WERI-Rb-1 (cell line): ENCODE results near the gene SRGN.

Experiments
- DNase-seq: peaks from one replicate; pipeline ENCODE4 v3.0.0-alpha.2; 2020
- H3K27ac ChIP-seq: fragments of 250-450 bp; sonication (Bioruptor Pico); 2 replicates; pipeline ENCODE4 v1.5.1; 2020; ENCODE audit warnings: mild to moderate bottlenecking, moderate library complexity
- H3K27me3 ChIP-seq: fragments of 250-450 bp; sonication (Bioruptor Pico); 2 replicates; pipeline ENCODE4 v1.5.1; 2021; ENCODE audit warnings: mild to moderate bottlenecking, low read depth, moderate library complexity; ENCODE audit not compliant: insufficient read depth, severe bottlenecking
- H3K36me3 ChIP-seq: fragments of 250-450 bp; sonication (Bioruptor Pico); 2 replicates; pipeline ENCODE4 v1.5.1; 2020; ENCODE audit warnings: mild to moderate bottlenecking, moderate library complexity
- H3K4me3 ChIP-seq: 2 replicates; pipeline ENCODE4 v1.5.1; 2011; ENCODE audit warnings: low read depth, mild to moderate bottlenecking, control low read depth, low read length
- H3K9me3 ChIP-seq: fragments of 250-450 bp; sonication (Bioruptor Pico); 2 replicates; pipeline ENCODE4 v1.5.1; 2021; ENCODE audit warnings: mild to moderate bottlenecking, moderate library complexity; ENCODE audit not compliant: severe bottlenecking
- TF ChIP-seq, protein P1 (sequence below): IDR thresholded peaks from 2 replicates; pipeline ENCODE4 v1.5.1; 2011; ENCODE audit warnings: low read depth, mild to moderate bottlenecking, control low read depth, inconsistent platforms, low read length

SRGN gene

DNA sequence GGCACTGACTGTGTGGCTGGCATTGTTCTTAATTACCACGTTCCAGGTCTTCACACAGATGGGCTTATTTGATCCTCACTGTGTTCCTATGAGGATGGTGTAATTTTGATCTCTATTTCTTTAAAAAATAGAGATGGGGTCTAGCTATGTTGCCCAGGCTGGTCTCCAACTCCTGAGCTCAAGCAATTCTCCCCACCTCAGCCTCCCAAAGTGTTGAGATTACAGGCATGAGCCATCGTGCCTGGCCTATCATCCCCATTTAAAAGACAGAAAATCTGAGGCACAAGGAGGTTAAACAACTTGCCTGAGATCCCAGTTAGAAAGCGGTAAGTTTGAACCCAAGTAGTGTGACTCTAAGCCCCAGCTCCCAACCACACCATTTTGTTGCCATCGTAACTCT, 17.0 kb upstream of the SRGN start:
- H3K27ac ChIP-seq, result no peak overlapping the region
- TF ChIP-seq, protein P1, sequence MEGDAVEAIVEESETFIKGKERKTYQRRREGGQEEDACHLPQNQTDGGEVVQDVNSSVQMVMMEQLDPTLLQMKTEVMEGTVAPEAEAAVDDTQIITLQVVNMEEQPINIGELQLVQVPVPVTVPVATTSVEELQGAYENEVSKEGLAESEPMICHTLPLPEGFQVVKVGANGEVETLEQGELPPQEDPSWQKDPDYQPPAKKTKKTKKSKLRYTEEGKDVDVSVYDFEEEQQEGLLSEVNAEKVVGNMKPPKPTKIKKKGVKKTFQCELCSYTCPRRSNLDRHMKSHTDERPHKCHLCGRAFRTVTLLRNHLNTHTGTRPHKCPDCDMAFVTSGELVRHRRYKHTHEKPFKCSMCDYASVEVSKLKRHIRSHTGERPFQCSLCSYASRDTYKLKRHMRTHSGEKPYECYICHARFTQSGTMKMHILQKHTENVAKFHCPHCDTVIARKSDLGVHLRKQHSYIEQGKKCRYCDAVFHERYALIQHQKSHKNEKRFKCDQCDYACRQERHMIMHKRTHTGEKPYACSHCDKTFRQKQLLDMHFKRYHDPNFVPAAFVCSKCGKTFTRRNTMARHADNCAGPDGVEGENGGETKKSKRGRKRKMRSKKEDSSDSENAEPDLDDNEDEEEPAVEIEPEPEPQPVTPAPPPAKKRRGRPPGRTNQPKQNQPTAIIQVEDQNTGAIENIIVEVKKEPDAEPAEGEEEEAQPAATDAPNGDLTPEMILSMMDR, result no peak
- H3K4me3 ChIP-seq, result no peak overlapping the region

DNA sequence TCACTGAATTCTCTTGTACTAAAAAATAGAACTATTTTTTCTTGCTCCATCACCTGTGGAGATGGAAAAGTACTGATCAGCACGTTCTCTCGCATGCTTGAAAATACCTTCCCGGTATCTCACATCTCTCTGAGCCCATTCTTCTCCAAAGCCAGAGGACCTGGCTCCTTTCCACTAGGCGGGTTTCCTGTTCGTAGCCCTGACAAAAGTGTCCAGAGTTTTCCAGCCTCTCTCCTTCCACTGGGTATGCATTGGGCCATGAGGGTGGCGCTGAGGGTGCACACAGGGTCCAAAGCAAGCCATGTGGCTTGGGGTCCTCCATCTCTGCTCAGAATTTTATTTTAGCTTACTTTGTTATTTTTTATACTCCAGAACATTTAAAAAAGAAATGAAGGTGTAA, 16.3 kb upstream of the SRGN start:
- no peak overlapping the region for H3K27ac ChIP-seq
- no peak for DNase-seq
- TF ChIP-seq, protein P1, result no peak
- H3K36me3 ChIP-seq, result no peaks in the 10 kb centered on the region
- no peaks in the 10 kb centered on the region for H3K9me3 ChIP-seq
- no peak overlapping the region for H3K4me3 ChIP-seq
- no peaks in the 10 kb centered on the region for H3K27me3 ChIP-seq

More for the DNA sequence above, 17.0 kb upstream of the SRGN start:
- no peaks in the 10 kb centered on the region for H3K27me3 ChIP-seq
- no peaks in the 10 kb centered on the region for H3K9me3 ChIP-seq
- H3K36me3 ChIP-seq, result no peaks in the 10 kb centered on the region
- no peak for DNase-seq

DNA sequence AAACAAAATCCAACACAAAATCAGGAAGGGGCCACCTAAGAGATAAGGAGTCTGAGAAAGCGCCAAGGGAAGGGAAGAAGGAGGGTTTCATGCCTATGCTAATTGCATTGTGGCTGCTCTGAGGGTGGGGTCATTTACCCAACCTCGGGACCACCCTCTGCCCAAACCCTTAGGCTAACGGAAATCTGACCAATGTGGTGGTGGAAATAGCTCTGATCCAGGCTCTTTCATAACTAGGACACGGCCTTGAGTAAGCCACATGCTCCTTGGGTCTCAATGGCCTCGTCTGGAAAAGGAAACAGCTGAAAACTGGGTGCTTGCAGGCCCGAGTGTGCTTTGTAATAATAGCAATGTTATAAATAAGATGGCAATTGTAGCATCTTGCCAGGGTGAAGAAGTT, 14.9 kb upstream of the SRGN start:
- no peaks in the 10 kb centered on the region for H3K36me3 ChIP-seq
- H3K27me3 ChIP-seq, result no peaks in the 10 kb centered on the region
- no peak for DNase-seq
- no peak overlapping the region for H3K27ac ChIP-seq
- TF ChIP-seq, protein P1, result no peak
- no peaks in the 10 kb centered on the region for H3K9me3 ChIP-seq
- no peak overlapping the region for H3K4me3 ChIP-seq

DNA sequence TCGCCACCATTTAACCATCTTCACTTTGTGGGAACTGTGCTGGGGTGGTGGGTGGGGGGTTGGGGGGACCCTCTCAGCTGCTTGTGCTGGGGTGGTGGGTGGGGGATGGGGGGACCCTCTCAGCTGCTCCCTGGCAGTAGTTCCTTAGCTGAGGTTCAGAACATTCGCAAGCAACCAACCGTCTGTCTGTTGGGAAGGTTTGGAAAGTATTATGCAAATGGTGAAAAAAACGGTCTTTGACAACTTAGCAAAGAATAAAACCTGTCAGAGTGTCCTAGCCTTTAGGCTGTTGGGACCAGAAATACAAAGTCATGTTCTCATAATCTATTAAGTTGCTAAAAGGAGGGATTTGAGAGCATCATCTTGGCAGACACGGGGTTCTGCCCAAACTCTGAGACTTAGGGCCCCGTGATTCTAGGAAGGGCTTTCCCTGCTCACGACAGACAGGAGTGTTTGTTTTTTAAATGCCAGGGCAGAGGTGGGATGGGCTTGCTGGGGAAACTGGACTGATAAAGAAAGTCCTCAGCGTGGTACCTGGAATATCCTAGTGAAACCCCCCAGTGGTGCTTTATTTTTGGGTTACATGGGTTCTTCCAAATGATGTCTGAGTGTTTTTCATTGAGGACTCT, 14.1 kb upstream of the SRGN start:
- H3K4me3 ChIP-seq, result no peak overlapping the region
- TF ChIP-seq, protein P1, result no peak
- no peaks in the 10 kb centered on the region for H3K27me3 ChIP-seq
- no peak for DNase-seq
- H3K36me3 ChIP-seq, result no peaks in the 10 kb centered on the region
- no peaks in the 10 kb centered on the region for H3K9me3 ChIP-seq
- H3K27ac ChIP-seq, result no peak overlapping the region

DNA sequence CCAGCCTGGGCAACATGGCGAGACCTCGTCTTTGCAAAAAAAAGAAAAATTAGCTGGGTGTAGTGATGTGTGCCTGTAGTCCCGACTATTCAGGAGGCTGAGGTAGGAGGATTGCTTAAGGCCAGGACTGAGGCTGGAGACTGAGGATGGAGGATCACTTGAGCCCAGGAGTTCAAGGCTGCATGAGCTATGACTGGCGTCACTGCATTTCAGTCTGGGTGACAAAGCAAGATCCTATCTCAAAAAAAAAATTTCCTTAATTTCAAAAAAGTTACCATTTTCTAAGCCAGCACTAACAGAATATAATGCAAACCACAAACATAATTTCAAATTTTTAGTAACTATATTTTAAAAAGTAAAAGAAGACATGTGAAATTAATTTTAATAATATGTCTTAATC, 13.4 kb upstream of the SRGN start:
- Histone ChIP-seq H3K4me3 (no peak overlapping the region), H3K27me3 (no peaks in the 10 kb centered on the region)
- TF ChIP-seq, protein P1, result no peak

DNA sequence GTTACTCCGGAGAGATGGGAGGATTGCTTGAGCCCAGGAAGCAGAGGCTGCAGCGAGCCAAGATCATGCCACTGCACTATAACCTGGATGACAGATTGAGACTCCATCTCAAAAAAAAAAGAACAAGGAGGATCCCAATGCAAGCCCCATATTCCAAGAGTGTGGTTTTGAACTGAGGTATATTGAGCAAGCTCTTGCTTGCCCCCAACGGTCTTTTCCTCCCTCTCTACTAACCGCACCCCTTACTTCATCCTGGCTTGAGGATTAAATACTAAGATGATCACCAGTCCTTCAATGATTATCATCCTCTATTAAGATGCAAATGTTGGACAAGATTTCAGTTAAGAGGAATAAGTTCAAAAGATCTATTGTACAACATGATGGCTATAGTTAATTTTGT, 12.5 kb upstream of the SRGN start:
- Histone ChIP-seq H3K9me3 (no peaks in the 10 kb centered on the region), H3K27ac (no peak overlapping the region), H3K27me3 (no peaks in the 10 kb centered on the region), H3K4me3 (no peak overlapping the region), H3K36me3 (no peaks in the 10 kb centered on the region)
- TF ChIP-seq, protein P1, result no peak
- no peak for DNase-seq

More for the DNA sequence above, 13.4 kb upstream of the SRGN start:
- no peaks in the 10 kb centered on the region for H3K36me3 ChIP-seq
- DNase-seq, result no peak
- H3K27ac ChIP-seq, result no peak overlapping the region
- H3K9me3 ChIP-seq, result no peaks in the 10 kb centered on the region
